ENCODE measurements around the gene EFNA4. TPM values are rescaled to one million over a fixed set of nuclear protein-coding genes. Genes with fewer than 3 reads are reported as not detected.

EFNA4 gene
- total RNA-seq, 1 experiment from 2014 or later = 8.0 TPM

DNA sequence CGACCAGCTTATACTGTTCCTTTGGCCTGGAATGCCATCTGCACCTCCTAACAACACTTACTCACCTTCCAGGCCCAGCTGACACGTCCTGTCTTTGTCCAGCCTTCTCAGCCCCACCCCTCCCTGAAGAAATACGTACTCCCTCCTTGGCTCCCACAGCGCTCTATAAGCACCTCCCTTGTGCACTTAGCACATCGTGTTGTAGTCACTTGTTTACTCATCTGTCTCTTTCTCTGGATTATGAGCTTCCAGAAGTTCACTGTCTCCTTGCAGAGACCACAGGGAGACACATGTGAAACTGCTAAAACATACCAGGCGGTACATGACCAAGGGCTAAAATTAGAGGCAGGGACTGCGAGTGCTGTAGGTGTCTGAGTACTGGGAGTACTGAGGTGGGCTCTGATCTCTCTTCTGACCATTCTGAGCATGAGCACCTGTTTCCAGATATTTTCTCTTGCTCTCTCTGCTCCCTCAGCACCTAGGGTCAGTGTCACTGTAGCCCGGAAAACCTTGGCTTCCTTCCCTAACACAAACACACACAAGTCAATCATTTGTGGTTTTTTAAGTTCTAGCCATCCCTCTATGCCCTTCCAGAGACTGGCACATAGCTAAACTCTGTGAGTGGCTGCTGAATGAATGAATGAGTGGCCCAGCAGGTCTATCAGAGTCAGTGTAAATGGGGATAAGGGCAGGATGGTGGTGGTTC, 24.8 kb upstream of the EFNA4 start:
- DNase-seq (ENCODE audit: low read depth, low spot score) (no peak), ATAC-seq (no peak)
- intact Hi-C loops (cut with micrococcal nuclease; ENCODE audit: unreplicated experiment) (no loop called here), in situ Hi-C loops (cut with HindIII; ENCODE audit: low pct_unique_long_range_greater_than_20kb, low sequenced_read_pairs) (no loop called here)
- no peaks in the 10 kb centered on the region for H3K27me3 ChIP-seq (ENCODE audit: control insufficient read depth, insufficient read depth, low read length)
- ChIA-PET POLR2A (no interaction called here), CTCF (interaction anchor here (0.6 kb wide), 2 partner anchors 14 to 32 kb away, joined by 3 read pairs; no protein-coding TSS in a partner anchor)
- TF ChIP-seq POLR2AphosphoS5 (IDR thresholded peaks at IDR 0.05; ENCODE audit: low read depth, low read length) = no peak
- TF ChIP-seq, protein P1, sequence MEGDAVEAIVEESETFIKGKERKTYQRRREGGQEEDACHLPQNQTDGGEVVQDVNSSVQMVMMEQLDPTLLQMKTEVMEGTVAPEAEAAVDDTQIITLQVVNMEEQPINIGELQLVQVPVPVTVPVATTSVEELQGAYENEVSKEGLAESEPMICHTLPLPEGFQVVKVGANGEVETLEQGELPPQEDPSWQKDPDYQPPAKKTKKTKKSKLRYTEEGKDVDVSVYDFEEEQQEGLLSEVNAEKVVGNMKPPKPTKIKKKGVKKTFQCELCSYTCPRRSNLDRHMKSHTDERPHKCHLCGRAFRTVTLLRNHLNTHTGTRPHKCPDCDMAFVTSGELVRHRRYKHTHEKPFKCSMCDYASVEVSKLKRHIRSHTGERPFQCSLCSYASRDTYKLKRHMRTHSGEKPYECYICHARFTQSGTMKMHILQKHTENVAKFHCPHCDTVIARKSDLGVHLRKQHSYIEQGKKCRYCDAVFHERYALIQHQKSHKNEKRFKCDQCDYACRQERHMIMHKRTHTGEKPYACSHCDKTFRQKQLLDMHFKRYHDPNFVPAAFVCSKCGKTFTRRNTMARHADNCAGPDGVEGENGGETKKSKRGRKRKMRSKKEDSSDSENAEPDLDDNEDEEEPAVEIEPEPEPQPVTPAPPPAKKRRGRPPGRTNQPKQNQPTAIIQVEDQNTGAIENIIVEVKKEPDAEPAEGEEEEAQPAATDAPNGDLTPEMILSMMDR (IDR thresholded peaks at IDR 0.05) = no peak
- TF ChIP-seq, protein P2, sequence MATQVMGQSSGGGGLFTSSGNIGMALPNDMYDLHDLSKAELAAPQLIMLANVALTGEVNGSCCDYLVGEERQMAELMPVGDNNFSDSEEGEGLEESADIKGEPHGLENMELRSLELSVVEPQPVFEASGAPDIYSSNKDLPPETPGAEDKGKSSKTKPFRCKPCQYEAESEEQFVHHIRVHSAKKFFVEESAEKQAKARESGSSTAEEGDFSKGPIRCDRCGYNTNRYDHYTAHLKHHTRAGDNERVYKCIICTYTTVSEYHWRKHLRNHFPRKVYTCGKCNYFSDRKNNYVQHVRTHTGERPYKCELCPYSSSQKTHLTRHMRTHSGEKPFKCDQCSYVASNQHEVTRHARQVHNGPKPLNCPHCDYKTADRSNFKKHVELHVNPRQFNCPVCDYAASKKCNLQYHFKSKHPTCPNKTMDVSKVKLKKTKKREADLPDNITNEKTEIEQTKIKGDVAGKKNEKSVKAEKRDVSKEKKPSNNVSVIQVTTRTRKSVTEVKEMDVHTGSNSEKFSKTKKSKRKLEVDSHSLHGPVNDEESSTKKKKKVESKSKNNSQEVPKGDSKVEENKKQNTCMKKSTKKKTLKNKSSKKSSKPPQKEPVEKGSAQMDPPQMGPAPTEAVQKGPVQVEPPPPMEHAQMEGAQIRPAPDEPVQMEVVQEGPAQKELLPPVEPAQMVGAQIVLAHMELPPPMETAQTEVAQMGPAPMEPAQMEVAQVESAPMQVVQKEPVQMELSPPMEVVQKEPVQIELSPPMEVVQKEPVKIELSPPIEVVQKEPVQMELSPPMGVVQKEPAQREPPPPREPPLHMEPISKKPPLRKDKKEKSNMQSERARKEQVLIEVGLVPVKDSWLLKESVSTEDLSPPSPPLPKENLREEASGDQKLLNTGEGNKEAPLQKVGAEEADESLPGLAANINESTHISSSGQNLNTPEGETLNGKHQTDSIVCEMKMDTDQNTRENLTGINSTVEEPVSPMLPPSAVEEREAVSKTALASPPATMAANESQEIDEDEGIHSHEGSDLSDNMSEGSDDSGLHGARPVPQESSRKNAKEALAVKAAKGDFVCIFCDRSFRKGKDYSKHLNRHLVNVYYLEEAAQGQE (IDR thresholded peaks at IDR 0.05; ENCODE audit: insufficient read depth in 1 of 2, low read depth in 2 of 2, low read length in 1 of 2) = no peak
- no peak for TF ChIP-seq SIN3A (IDR thresholded peaks at IDR 0.05; ENCODE audit: borderline replicate concordance, insufficient read depth, low read depth, low read length)
- TF ChIP-seq TCF7L2 (IDR thresholded peaks at IDR 0.05; ENCODE audit: low read depth, low read length) = no peak
- H3K27ac ChIP-seq (ENCODE audit: low read length) = no peak overlapping the region
- BruUV-seq (replicated peaks) = no TSS peak
- H3K4me1 ChIP-seq (ENCODE audit: control insufficient read depth, insufficient read depth, low read length) = no peaks in the 10 kb centered on the region
- H3K9me3 ChIP-seq (ENCODE audit: control insufficient read depth, insufficient read depth, low read depth, low read length) = no peaks in the 10 kb centered on the region
- no peaks in the 10 kb centered on the region for H3K36me3 ChIP-seq (ENCODE audit: control insufficient read depth, insufficient read depth, low read length)
- H3K4me3 ChIP-seq (ENCODE audit: low read depth in 2 of 2, low read length in 2 of 2) = no peak overlapping the region

DNA sequence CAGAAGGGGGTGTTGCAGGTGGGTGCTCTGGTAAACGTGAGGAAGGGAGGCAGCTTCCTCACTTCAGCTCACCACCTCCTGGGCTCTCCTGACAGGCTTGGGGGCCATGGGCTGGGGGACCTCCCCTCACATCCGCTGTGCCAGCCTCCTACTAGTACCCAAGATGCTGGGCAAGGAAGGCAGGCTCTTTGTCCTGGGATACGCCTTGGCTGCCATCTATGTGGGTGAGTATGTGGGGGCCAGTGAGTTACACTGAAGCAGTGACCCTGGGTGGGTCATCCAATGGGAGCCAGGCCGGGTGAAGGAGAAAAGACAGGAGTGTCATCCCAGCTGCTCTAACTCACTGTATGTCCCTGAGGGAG, 24.3 kb upstream of the EFNA4 start:
- BruUV-seq (replicated peaks) = no TSS peak
- POLR2A ChIA-PET = no interaction called here
- Histone ChIP-seq H3K36me3 (ENCODE audit: control insufficient read depth, insufficient read depth, low read length) (no peaks in the 10 kb centered on the region), H3K9me3 (ENCODE audit: control insufficient read depth, insufficient read depth, low read depth, low read length) (no peaks in the 10 kb centered on the region), H3K4me1 (ENCODE audit: control insufficient read depth, insufficient read depth, low read length) (no peaks in the 10 kb centered on the region), H3K27me3 (ENCODE audit: control insufficient read depth, insufficient read depth, low read length) (no peaks in the 10 kb centered on the region), H3K27ac (ENCODE audit: low read length) (no peak overlapping the region), H3K4me3 (ENCODE audit: low read depth in 2 of 2, low read length in 2 of 2) (no peak overlapping the region)
- ATAC-seq (no peak), DNase-seq (ENCODE audit: low read depth, low spot score) (no peak)
- TF ChIP-seq SIN3A (IDR thresholded peaks at IDR 0.05; ENCODE audit: borderline replicate concordance, insufficient read depth, low read depth, low read length) = no peak
- TF ChIP-seq, protein P1 (IDR thresholded peaks at IDR 0.05) = no peak
- TF ChIP-seq, protein P2 (IDR thresholded peaks at IDR 0.05; ENCODE audit: insufficient read depth in 1 of 2, low read depth in 2 of 2, low read length in 1 of 2) = no peak
- CTCF ChIA-PET = interaction anchor here (0.6 kb wide), 1 partner anchor 32 kb away, joined by 3 read pairs; no protein-coding TSS in a partner anchor
- intact Hi-C loops (cut with micrococcal nuclease; ENCODE audit: unreplicated experiment) (no loop called here), in situ Hi-C loops (cut with HindIII; ENCODE audit: low pct_unique_long_range_greater_than_20kb, low sequenced_read_pairs) (no loop called here)
